ENCODE measurements around the gene ETV7.
"Not testable (repeated sequence)": the region's sequence is repeated elsewhere in the genome, so short reads cannot be mapped to it uniquely, and the experiment has no call there.

ETV7 gene

GRCh38 chr6:36382976-36383375 lies 4.5 kb downstream of the ETV7 start:
- no peak for DNase-seq

DNA sequence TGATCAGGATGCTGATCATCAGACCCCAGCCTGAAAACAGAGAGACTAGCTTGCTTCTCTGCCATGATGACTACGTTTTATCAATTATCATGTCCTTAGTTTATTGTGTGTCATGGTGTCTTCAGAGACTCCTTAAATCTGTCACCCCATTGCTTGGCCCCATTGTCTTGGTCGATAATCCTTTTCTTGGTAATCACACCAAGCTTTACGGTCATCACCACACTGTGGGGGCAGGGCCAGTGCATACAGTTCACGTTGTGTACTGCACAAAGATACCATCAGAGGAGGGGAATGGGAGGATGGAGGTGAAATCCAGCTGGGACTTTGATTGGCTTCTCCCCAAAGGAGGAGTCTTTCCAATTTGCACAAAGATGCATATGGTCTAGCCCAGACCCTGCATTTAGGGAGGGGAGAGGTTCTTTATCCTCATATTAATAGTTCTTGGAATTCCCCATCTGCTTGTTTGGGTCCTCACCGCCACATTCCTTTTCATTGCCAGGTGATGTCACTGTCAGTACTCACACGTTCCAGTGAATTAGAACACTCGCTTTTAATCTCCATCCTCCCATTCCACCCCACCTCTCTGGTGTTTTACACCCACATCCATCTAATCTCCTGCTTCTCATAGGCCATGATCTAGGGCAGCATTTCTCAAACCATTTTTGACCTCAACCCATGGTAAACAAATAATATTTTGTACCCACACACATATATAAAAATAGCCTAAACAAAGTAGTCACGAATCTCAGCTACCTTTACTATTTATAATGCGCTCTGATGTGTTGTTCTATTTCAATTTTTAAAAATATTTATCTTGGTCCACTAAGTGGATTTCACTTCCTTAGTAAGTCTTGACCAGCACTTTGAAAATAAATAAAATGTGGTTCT lies 5.7 kb downstream of the ETV7 start:
- DNase-seq = no peak

- DNase-seq = no peak
Measured at GRCh38 chr6:36380166-36380565, 7.3 kb downstream of the ETV7 start.

GRCh38 chr6:36378936-36379335 lies 8.5 kb downstream of the ETV7 start:
- DNase-seq = no peak

GRCh38 chr6:36378243-36378920 lies 9.1 kb downstream of the ETV7 start:
- DNase-seq = no peak

GRCh38 chr6:36377594-36377993 lies 9.9 kb downstream of the ETV7 start:
- no peak for DNase-seq

DNA sequence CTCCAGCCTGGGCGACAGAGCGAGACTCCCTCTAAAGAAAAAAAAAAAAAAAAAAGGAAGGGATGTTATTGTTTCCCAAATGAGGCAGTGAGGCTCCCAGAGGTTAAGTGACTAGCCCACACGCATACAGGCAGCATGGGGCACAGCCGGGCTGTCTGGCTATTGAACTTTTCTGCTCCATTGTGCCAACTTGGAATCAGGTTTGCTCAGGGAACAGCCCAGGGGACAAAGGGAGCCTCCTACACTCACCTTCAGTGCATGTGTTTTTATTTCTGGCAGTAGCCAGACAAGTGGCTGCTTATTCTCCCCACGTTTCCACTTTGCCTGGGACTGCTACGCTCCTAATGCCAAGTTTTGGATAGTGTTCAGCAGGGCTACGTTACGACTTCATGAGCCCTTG lies 10.7 kb downstream of the ETV7 start:
- no peak for DNase-seq

- no peak for DNase-seq
Measured at GRCh38 chr6:36376183-36376582, 11.3 kb downstream of the ETV7 start.

DNA sequence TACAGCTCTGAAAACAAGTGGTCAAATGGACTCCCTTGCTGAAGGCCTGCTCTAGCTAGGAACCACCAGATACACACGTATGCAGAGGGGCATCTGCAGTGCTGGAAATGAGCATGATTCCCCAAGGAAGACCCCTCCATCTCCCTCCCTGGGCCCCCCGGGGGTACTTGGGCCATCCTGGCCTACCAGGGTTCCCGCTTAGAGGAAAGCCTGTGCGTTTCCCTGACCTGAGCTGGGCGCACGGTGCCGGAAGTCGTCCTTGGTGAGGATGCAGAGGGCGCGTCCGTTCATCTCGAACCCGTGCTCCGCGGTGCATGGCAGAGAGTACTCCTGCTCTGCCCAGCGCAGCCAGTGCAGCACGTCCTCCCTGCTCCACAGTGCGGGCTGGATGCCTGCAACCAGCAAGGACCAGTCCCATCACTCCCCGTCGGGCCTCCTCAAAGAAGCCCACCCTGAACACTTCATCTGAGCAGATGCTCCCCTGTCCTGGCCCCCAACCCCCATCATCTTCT lies 11.8 kb downstream of the ETV7 start:
- no peak for DNase-seq

- no peak for DNase-seq
Measured at GRCh38 chr6:36374972-36375371, 12.5 kb downstream of the ETV7 start.

- DNase-seq = no peak
Measured at GRCh38 chr6:36374194-36374593, 13.3 kb downstream of the ETV7 start.

- no peak for DNase-seq
Measured at GRCh38 chr6:36373368-36374019, 14.0 kb downstream of the ETV7 start.

GRCh38 chr6:36372088-36372487 lies 15.4 kb downstream of the ETV7 start:
- no peak for DNase-seq

DNA sequence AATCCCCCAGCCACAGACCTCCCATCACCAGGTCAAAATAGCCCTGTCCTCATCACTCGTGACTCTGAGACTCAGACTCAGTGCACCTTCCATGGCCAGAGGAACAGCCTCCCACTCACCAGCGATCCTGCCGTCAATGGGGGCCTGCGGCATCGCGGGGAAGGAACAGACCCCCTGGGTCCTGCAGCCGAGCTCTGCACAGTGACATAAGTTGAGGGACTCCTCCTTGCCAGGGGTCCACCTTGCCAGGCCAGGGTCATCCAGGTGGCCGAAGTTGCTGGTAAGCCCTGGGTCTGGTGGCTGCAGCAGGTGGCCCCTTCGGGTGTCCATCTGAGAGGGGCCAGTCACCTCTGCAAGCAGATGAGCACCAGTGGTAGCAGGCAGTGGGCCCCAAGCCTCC lies 16.3 kb downstream of the ETV7 start:
- no peak for DNase-seq

- DNase-seq = no peak
Measured at GRCh38 chr6:36370638-36371037, 16.8 kb downstream of the ETV7 start.

- DNase-seq = peak; percentile 38
Measured at GRCh38 chr6:36368921-36369865, 18.3 kb downstream of the ETV7 start.

- DNase-seq = no peak
Measured at GRCh38 chr6:36368421-36368820, 19.0 kb downstream of the ETV7 start.

GRCh38 chr6:36367743-36368142 lies 19.7 kb downstream of the ETV7 start:
- DNase-seq = no peak

- DNase-seq = no peak
Measured at GRCh38 chr6:36364669-36365479, 22.6 kb downstream of the ETV7 start.

DNA sequence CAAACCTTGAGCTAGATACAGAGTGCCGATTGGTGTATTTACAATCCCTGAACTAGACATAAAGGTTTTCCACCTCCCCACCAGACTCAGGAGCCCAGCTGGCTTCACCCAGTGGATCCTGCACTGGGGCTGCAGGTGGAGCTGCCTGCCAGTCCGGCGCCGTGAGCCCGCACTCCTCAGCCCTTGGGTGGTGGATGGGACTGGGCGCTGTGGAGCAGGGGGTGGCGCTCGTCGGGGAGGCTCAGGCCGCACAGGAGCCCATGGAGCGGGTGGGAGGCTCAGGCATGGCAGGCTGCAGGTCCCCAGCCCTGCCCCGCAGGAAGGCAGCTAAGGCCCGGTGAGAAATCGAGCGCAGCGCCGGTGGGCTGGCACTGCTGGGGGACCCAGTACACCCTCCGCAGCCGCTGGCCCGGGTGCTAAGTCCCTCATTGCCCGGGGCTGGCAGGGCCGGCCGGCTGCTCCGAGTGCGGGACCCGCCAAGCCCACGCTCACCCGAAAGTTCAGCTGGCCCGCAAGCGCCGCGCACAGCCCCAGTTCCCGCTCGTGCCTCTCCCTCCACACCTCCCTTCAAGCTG lies 23.3 kb downstream of the ETV7 start:
- DNase-seq = not testable (repeated sequence)

DNA sequence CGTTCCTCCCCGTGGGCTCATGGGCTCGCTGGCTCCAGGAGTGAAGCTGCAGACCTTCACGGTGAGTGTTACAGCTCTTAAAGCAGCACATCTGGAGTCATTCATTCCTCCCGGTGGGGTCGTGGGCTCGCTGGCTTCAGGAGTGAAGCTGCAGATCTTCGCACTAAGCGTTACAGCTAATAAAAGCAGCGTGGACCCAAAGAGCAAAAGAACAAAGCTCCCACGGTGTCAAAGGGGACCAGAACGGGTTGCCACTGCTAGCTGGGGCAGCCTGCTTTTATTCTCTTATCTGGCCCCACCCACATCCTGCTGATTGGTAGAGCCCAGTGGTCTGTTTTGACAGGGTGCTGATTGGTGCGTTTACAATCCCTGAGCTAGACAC lies 24.1 kb downstream of the ETV7 start:
- DNase-seq = not testable (repeated sequence)

Data from NCI-H1092 (cell line).